PFSK-1 (cell line): ENCODE data around the gene FOXA3.

Experiments
- FOXP2 ChIP-seq: optimal IDR thresholded peaks from 2 replicates; pipeline ENCODE3; 2011; ENCODE audit warnings: borderline replicate concordance, control low read depth, inconsistent platforms; ENCODE audit not compliant: insufficient read depth; ENCODE audit errors: extremely low read length, extremely low read depth
- POLR2AphosphoS5 ChIP-seq: IDR thresholded peaks from 2 replicates; pipeline ENCODE4 v1.6.1; 2012; ENCODE audit warnings: low read depth, mild to moderate bottlenecking, control low read depth, low read length, moderate library complexity
- SIN3A ChIP-seq: IDR thresholded peaks from 2 replicates; pipeline ENCODE4 v1.6.1; 2012; ENCODE audit warnings: mild to moderate bottlenecking, low read length, moderate library complexity, borderline replicate concordance; ENCODE audit not compliant: insufficient read depth
- TAF1 ChIP-seq: IDR thresholded peaks from 2 replicates; pipeline ENCODE4 v1.6.1; 2012; ENCODE audit warnings: low read length, control low read depth, borderline replicate concordance; ENCODE audit not compliant: insufficient read depth
- TF ChIP-seq, protein P1 (sequence below), 2 experiments: IDR thresholded peaks; 2 replicates each; pipeline versions ENCODE4 v1.6.1 to v1.8.0; 2011 to 2012; ENCODE audit warnings: low read depth in 2 of 2, low read length in 2 of 2, control low read depth in 1 of 2, inconsistent platforms in 1 of 2, mild to moderate bottlenecking in 1 of 2, moderate library complexity in 1 of 2; ENCODE audit not compliant: insufficient read depth in 1 of 2

Gene FOXA3

DNA sequence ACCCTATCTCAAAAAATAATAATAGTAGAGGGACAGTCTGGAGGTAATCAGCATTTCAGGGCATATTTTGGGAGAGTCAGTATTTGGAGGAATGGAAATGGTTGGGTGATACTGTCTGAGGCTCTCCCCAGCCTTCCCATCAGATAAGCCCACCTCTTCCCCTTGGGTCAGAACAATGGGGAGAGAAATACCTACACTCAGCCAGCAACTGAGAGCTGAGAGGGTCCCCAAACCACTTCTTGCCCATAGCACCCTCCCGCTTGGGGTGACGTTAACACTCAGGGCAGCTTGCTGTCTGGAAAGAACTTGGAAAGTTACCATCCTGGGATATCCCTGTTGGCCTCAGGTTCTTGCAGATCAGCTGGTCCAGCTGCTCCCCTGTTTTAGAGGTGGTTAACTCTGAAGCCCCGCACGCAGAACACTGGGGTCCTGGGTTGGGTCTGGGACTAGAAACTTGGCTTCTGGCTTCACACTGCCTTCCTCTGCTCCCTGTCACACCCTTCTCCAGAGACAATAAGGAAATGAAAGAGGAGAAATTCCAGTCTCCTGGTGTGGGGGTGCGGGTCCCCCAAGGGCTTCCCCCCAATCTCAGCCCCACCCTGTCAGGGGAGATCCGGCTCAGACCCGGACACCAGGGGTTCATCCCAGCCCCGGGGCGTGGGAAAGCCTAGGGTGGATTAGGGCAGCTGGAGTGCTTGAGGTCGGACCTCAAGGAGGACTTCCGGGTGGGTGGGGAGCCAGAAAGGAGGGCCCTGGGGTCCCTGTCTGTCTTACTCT is 2.5 kb downstream of the FOXA3 start:
- TF ChIP-seq POLR2AphosphoS5 (no peak), FOXP2 (no peak), SIN3A (no peak), TAF1 (no peak)
- TF ChIP-seq, protein P1, sequence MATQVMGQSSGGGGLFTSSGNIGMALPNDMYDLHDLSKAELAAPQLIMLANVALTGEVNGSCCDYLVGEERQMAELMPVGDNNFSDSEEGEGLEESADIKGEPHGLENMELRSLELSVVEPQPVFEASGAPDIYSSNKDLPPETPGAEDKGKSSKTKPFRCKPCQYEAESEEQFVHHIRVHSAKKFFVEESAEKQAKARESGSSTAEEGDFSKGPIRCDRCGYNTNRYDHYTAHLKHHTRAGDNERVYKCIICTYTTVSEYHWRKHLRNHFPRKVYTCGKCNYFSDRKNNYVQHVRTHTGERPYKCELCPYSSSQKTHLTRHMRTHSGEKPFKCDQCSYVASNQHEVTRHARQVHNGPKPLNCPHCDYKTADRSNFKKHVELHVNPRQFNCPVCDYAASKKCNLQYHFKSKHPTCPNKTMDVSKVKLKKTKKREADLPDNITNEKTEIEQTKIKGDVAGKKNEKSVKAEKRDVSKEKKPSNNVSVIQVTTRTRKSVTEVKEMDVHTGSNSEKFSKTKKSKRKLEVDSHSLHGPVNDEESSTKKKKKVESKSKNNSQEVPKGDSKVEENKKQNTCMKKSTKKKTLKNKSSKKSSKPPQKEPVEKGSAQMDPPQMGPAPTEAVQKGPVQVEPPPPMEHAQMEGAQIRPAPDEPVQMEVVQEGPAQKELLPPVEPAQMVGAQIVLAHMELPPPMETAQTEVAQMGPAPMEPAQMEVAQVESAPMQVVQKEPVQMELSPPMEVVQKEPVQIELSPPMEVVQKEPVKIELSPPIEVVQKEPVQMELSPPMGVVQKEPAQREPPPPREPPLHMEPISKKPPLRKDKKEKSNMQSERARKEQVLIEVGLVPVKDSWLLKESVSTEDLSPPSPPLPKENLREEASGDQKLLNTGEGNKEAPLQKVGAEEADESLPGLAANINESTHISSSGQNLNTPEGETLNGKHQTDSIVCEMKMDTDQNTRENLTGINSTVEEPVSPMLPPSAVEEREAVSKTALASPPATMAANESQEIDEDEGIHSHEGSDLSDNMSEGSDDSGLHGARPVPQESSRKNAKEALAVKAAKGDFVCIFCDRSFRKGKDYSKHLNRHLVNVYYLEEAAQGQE (IDR thresholded peaks at IDR 0.05; ENCODE audit: insufficient read depth in 1 of 2, low read depth in 2 of 2, low read length in 2 of 2): no peak

DNA sequence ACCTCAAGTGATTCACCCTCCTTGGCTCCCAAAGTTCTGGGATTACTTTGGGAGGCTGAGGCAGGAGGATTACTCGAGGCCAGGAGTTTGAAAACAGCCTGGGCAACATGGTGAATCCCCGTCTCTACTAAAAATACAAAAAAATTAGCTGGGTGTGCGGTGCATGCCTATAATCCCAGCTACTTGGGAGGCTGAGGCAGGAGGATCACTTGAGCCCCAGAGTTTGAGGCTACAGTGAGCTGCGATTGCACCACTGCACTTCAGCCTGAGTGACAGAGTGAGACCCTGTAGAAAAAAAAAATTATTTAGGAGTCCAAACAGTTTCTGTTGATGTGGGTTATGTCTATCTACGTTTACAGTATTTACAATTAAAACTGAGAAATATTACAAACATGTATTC is 6.7 kb downstream of the FOXA3 start:
- TF ChIP-seq SIN3A: no peak
- no peak for TF ChIP-seq POLR2AphosphoS5
- no peak for TF ChIP-seq TAF1
- no peak for TF ChIP-seq FOXP2
- TF ChIP-seq, protein P1 (IDR thresholded peaks at IDR 0.05; ENCODE audit: insufficient read depth in 1 of 2, low read depth in 2 of 2, low read length in 2 of 2): no peak

DNA sequence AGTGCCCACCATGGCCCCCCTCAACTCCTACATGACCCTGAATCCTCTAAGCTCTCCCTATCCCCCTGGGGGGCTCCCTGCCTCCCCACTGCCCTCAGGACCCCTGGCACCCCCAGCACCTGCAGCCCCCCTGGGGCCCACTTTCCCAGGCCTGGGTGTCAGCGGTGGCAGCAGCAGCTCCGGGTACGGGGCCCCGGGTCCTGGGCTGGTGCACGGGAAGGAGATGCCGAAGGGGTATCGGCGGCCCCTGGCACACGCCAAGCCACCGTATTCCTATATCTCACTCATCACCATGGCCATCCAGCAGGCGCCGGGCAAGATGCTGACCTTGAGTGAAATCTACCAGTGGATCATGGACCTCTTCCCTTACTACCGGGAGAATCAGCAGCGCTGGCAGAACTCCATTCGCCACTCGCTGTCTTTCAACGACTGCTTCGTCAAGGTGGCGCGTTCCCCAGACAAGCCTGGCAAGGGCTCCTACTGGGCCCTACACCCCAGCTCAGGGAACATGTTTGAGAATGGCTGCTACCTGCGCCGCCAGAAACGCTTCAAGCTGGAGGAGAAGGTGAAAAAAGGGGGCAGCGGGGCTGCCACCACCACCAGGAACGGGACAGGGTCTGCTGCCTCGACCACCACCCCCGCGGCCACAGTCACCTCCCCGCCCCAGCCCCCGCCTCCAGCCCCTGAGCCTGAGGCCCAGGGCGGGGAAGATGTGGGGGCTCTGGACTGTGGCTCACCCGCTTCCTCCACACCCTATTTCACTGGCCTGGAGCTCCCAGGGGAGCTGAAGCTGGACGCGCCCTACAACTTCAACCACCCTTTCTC is 8.2 kb downstream of the FOXA3 start:
- TF ChIP-seq TAF1 (no peak), POLR2AphosphoS5 (no peak), FOXP2 (no peak), SIN3A (no peak)
- TF ChIP-seq, protein P1 (IDR thresholded peaks at IDR 0.05; ENCODE audit: insufficient read depth in 1 of 2, low read depth in 2 of 2, low read length in 2 of 2): no peak

DNA sequence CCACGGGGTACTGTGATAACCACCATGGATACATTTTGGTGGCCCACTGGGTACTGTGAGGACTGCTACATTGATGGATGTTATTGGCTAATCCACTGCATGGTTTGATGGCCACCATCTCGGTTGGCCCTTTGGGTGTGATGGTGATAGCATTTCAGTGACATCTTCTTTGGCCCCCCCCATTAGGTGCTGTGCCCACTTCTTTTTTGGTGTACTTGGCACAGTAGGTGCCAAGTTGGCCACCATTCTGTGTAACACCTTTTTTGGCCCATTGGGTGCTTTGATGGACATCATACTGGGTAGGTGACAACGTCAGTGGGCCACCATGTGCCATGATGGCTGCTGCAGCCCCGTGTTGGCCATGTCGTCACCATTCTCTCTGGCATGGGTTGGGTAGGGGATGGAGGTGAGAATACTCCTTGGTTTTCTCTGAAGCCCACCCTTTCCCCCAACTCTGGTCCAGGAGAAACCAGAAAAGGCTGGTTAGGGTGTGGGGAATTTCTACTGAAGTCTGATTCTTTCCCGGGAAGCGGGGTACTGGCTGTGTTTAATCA is 9.2 kb downstream of the FOXA3 start:
- no peak for TF ChIP-seq POLR2AphosphoS5
- no peak for TF ChIP-seq FOXP2
- TF ChIP-seq, protein P1 (IDR thresholded peaks at IDR 0.05; ENCODE audit: insufficient read depth in 1 of 2, low read depth in 2 of 2, low read length in 2 of 2): no peak
- no peak for TF ChIP-seq TAF1
